Activated naive CD4-positive, alpha-beta T cell treated with anti-CD3 and anti-CD28 coated beads, Interleukin-2, amount 10 ng/mL, durations not matched to agents 7 days and 5 days (primary cell): Measurements from ENCODE around the gene PSMA7.
A peak's percentile ranks its signal among the peaks of the same experiment; 100 is the strongest.
"Not testable (repeated sequence)": the region's sequence is repeated elsewhere in the genome, so short reads cannot be mapped to it uniquely, and the experiment has no call there.

Experiments
- CTCF ChIA-PET: fragments of 350-600 bp; sonication (Branson Sonifier 250); formaldehyde crosslinking; loops from one replicate; lab custom pipeline; 2021; ENCODE audit warnings: antibody characterized with exemption; lab: Charles Lee
- DNase-seq: peaks from one replicate; pipeline ENCODE4 v3.0.0-alpha.2; 2020
- H3K27ac Mint-ChIP-seq: one replicate; pipeline ENCODE4 v1.8.0; 2021; ENCODE audit warnings: mild to moderate bottlenecking, moderate library complexity, mixed read lengths
- H3K27me3 Mint-ChIP-seq: one replicate; pipeline ENCODE4 v1.8.0; 2021; ENCODE audit warnings: mild to moderate bottlenecking, mixed read lengths
- H3K36me3 Mint-ChIP-seq: one replicate; pipeline ENCODE4 v1.8.0; 2021; ENCODE audit warnings: mixed read lengths
- H3K4me1 Mint-ChIP-seq: one replicate; pipeline ENCODE4 v1.8.0; 2021; ENCODE audit warnings: mixed read lengths
- H3K4me3 Mint-ChIP-seq: one replicate; pipeline ENCODE4 v1.8.0; 2021; ENCODE audit warnings: mild to moderate bottlenecking, moderate library complexity, mixed read lengths
- H3K9me3 Mint-ChIP-seq: one replicate; pipeline ENCODE4 v1.8.0; 2021; ENCODE audit warnings: mixed read lengths

Gene PSMA7

GRCh38 chr20:62155428-62156253, 12.4 kb upstream of the PSMA7 start:
- H3K27ac Mint-ChIP-seq = no peak overlapping the region
- CTCF ChIA-PET = interaction anchor here (1.3 kb wide), 1 partner anchor 144 kb away, joined by 4 read pairs; no protein-coding TSS in a partner anchor
- H3K9me3 Mint-ChIP-seq = peaks cover 15% of the 10 kb centered on the region
- H3K27me3 Mint-ChIP-seq = no peaks in the 10 kb centered on the region
- H3K4me3 Mint-ChIP-seq = no peak overlapping the region
- DNase-seq = no peak
- peaks cover 39% of the 10 kb centered on the region for H3K36me3 Mint-ChIP-seq
- peaks cover 8% of the 10 kb centered on the region for H3K4me1 Mint-ChIP-seq

- peaks cover 15% of the 10 kb centered on the region for H3K9me3 Mint-ChIP-seq
- H3K4me3 Mint-ChIP-seq = no peak overlapping the region
- no peaks in the 10 kb centered on the region for H3K27me3 Mint-ChIP-seq
- H3K27ac Mint-ChIP-seq = no peak overlapping the region
- H3K36me3 Mint-ChIP-seq = peaks cover 27% of the 10 kb centered on the region
- peaks cover 6% of the 10 kb centered on the region for H3K4me1 Mint-ChIP-seq
- no peak for DNase-seq
- CTCF ChIA-PET = no interaction called here
Measured at GRCh38 chr20:62151835-62152364, 8.7 kb upstream of the PSMA7 start.

GRCh38 chr20:62151225-62151624, 8.0 kb upstream of the PSMA7 start:
- H3K36me3 Mint-ChIP-seq = peaks cover 27% of the 10 kb centered on the region
- no peak overlapping the region for H3K4me3 Mint-ChIP-seq
- no peaks in the 10 kb centered on the region for H3K27me3 Mint-ChIP-seq
- no peak overlapping the region for H3K27ac Mint-ChIP-seq
- DNase-seq = no peak
- peaks cover 6% of the 10 kb centered on the region for H3K4me1 Mint-ChIP-seq
- CTCF ChIA-PET = no interaction called here
- H3K9me3 Mint-ChIP-seq = peaks cover 15% of the 10 kb centered on the region

GRCh38 chr20:62150310-62150575, 7.0 kb upstream of the PSMA7 start:
- CTCF ChIA-PET = no interaction called here
- Mint-ChIP-seq H3K27me3 (no peaks in the 10 kb centered on the region), H3K4me3 (no peak overlapping the region), H3K27ac (no peak overlapping the region), H3K4me1 (peaks cover 13% of the 10 kb centered on the region), H3K36me3 (peaks cover 26% of the 10 kb centered on the region), H3K9me3 (peaks cover 15% of the 10 kb centered on the region)
- no peak for DNase-seq

GRCh38 chr20:62149532-62150309, 6.5 kb upstream of the PSMA7 start:
- Mint-ChIP-seq H3K4me1 (peaks cover 18% of the 10 kb centered on the region), H3K9me3 (peaks cover 15% of the 10 kb centered on the region), H3K27ac (no peak overlapping the region), H3K36me3 (peaks cover 23% of the 10 kb centered on the region), H3K4me3 (no peak overlapping the region), H3K27me3 (no peaks in the 10 kb centered on the region)
- no peak for DNase-seq
- CTCF ChIA-PET = no interaction called here

GRCh38 chr20:62148908-62149314, 5.7 kb upstream of the PSMA7 start:
- peaks cover 14% of the 10 kb centered on the region for H3K9me3 Mint-ChIP-seq
- H3K4me3 Mint-ChIP-seq = no peak overlapping the region
- no peak for DNase-seq
- no peaks in the 10 kb centered on the region for H3K27me3 Mint-ChIP-seq
- H3K27ac Mint-ChIP-seq = no peak overlapping the region
- peaks cover 17% of the 10 kb centered on the region for H3K36me3 Mint-ChIP-seq
- H3K4me1 Mint-ChIP-seq = peaks cover 22% of the 10 kb centered on the region
- CTCF ChIA-PET = no interaction called here

- H3K9me3 Mint-ChIP-seq, H3K4me3 Mint-ChIP-seq, DNase-seq, CTCF ChIA-PET, H3K27ac Mint-ChIP-seq, H3K27me3 Mint-ChIP-seq: not testable (repeated sequence)
- H3K36me3 Mint-ChIP-seq = peaks cover 12% of the 10 kb centered on the region
- H3K4me1 Mint-ChIP-seq = peaks cover 22% of the 10 kb centered on the region
Measured at GRCh38 chr20:62148383-62148782, 5.2 kb upstream of the PSMA7 start.

- Mint-ChIP-seq H3K36me3 (peaks cover 6% of the 10 kb centered on the region), H3K4me1 (peaks cover 22% of the 10 kb centered on the region), H3K27me3 (no peaks in the 10 kb centered on the region), H3K27ac (no peak overlapping the region), H3K4me3 (no peak overlapping the region), H3K9me3 (peaks cover 3% of the 10 kb centered on the region)
- CTCF ChIA-PET = no interaction called here
- no peak for DNase-seq
Measured at GRCh38 chr20:62147528-62147927, 4.3 kb upstream of the PSMA7 start.

GRCh38 chr20:62147125-62147524, 3.9 kb upstream of the PSMA7 start:
- Mint-ChIP-seq H3K9me3 (no peaks in the 10 kb centered on the region), H3K4me3 (no peak overlapping the region), H3K27me3 (no peaks in the 10 kb centered on the region), H3K27ac (no peak overlapping the region), H3K36me3 (peaks cover 2% of the 10 kb centered on the region), H3K4me1 (peaks cover 25% of the 10 kb centered on the region)
- CTCF ChIA-PET = no interaction called here
- no peak for DNase-seq

- Mint-ChIP-seq H3K4me1 (peaks cover 32% of the 10 kb centered on the region), H3K36me3 (peaks cover 6% of the 10 kb centered on the region), H3K9me3 (no peaks in the 10 kb centered on the region), H3K4me3 (no peak overlapping the region), H3K27me3 (no peaks in the 10 kb centered on the region), H3K27ac (peak overlapping the region; percentile 7)
- no peak for DNase-seq
- CTCF ChIA-PET = no interaction called here
Measured at GRCh38 chr20:62146019-62146755, 3.0 kb upstream of the PSMA7 start.

GRCh38 chr20:62145688-62146018, 2.5 kb upstream of the PSMA7 start:
- CTCF ChIA-PET = no interaction called here
- H3K36me3 Mint-ChIP-seq = peaks cover 9% of the 10 kb centered on the region
- H3K4me3 Mint-ChIP-seq = peak overlapping the region; percentile 82
- H3K27me3 Mint-ChIP-seq = no peaks in the 10 kb centered on the region
- H3K27ac Mint-ChIP-seq = no peak overlapping the region
- H3K9me3 Mint-ChIP-seq = no peaks in the 10 kb centered on the region
- DNase-seq = no peak
- peaks cover 37% of the 10 kb centered on the region for H3K4me1 Mint-ChIP-seq

- peak; percentile 69 for DNase-seq
- H3K36me3 Mint-ChIP-seq = peaks cover 21% of the 10 kb centered on the region
- H3K4me3 Mint-ChIP-seq = peak overlapping the region; percentile 82
- no peaks in the 10 kb centered on the region for H3K9me3 Mint-ChIP-seq
- peaks cover 44% of the 10 kb centered on the region for H3K4me1 Mint-ChIP-seq
- H3K27me3 Mint-ChIP-seq = no peaks in the 10 kb centered on the region
- CTCF ChIA-PET = no interaction called here
- peak overlapping the region; percentile 90 for H3K27ac Mint-ChIP-seq
Measured at GRCh38 chr20:62143957-62144825, 997 bp upstream of the PSMA7 start.

GRCh38 chr20:62142252-62143080, 728 bp downstream of the PSMA7 start:
- Mint-ChIP-seq H3K4me1 (peaks cover 48% of the 10 kb centered on the region), H3K27me3 (no peaks in the 10 kb centered on the region), H3K27ac (peak overlapping the region; percentile 89), H3K9me3 (no peaks in the 10 kb centered on the region), H3K4me3 (peak overlapping the region; percentile 85), H3K36me3 (peaks cover 35% of the 10 kb centered on the region)
- peak; percentile 26 for DNase-seq
- CTCF ChIA-PET = interaction anchor here (0.6 to 1.4 kb wide), 4 partner anchors 9 to 131 kb away, joined by 3 to 6 read pairs (median 4); no protein-coding TSS in a partner anchor
